CD4-positive, alpha-beta T cell (primary cell): Measurements from ENCODE around the gene ESYT2. TPM values are rescaled to one million over a fixed set of nuclear protein-coding genes. Genes with fewer than 3 reads are reported as not detected.

ENCODE experiments used
- ATAC-seq: fragments of 200-7000 bp; cut with Tn5 transposase; one replicate; pipeline ENCODE4 v1.10.0; 2022; ENCODE audit warnings: mild to moderate bottlenecking; ENCODE audit not compliant: poor library complexity
- CTCF ChIA-PET: fragments of 350-600 bp; sonication (Branson Sonifier 250); formaldehyde crosslinking; loops from one replicate; lab custom pipeline; 2021; ENCODE audit warnings: antibody characterized with exemption, inconsistent platforms; lab: Charles Lee
- POLR2A ChIA-PET: fragments of 350-600 bp; sonication (Branson Sonifier 250); formaldehyde crosslinking; loops from one replicate; lab custom pipeline; 2021; ENCODE audit warnings: antibody characterized with exemption, inconsistent platforms; lab: Charles Lee
- DNase-seq, 14 experiments: peaks; one replicate each; pipeline ENCODE4 v3.0.0-alpha.2; 2013 to 2020; ENCODE audit warnings: mixed read lengths in 2 of 14
- H3K27ac ChIP-seq, 2 donors: one replicate each; pipeline versions ENCODE4 v1.5.1 to v1.7.0; 2013; ENCODE audit warnings: low read length in 2 of 2, low read depth in 1 of 2, mild to moderate bottlenecking in 1 of 2
- H3K27me3 ChIP-seq, 2 experiments: 1 replicate in 1 of 2; 2 replicates in 1 of 2; pipeline versions ENCODE4 v1.6.1 to v1.7.0; 2013; ENCODE audit warnings: low read length in 2 of 2, control low read depth in 1 of 2, mild to moderate bottlenecking in 1 of 2, moderate library complexity in 1 of 2; ENCODE audit not compliant: insufficient read depth in 2 of 2, control insufficient read depth in 1 of 2
- H3K36me3 ChIP-seq: one replicate; pipeline ENCODE4 v1.6.1; 2013; ENCODE audit warnings: low read length, control low read depth; ENCODE audit not compliant: insufficient read depth
- H3K4me1 ChIP-seq: one replicate; pipeline ENCODE4 v1.6.1; 2013; ENCODE audit warnings: low read length, control low read depth; ENCODE audit not compliant: insufficient read depth
- H3K4me3 ChIP-seq: one replicate; pipeline ENCODE4 v1.5.1; 2013; ENCODE audit warnings: mild to moderate bottlenecking, low read length, moderate library complexity
- H3K9me3 ChIP-seq, 2 experiments: 1 replicate in 1 of 2; 2 replicates in 1 of 2; pipeline versions ENCODE4 v1.6.1 to v1.7.0; 2013; ENCODE audit warnings: low read length in 2 of 2, mild to moderate bottlenecking in 2 of 2, control low read depth in 1 of 2, moderate library complexity in 1 of 2; ENCODE audit not compliant: control insufficient read depth in 1 of 2, insufficient read depth in 1 of 2
- H3K27ac Mint-ChIP-seq: one replicate; pipeline ENCODE4 v1.8.0; 2020; ENCODE audit warnings: mixed read lengths
- H3K27me3 Mint-ChIP-seq: one replicate; pipeline ENCODE4 v1.8.0; 2021; ENCODE audit warnings: mixed read lengths
- H3K36me3 Mint-ChIP-seq: one replicate; pipeline ENCODE4 v1.8.0; 2021; ENCODE audit warnings: low read depth, mixed read lengths
- H3K4me1 Mint-ChIP-seq: one replicate; pipeline ENCODE4 v1.8.0; 2021; ENCODE audit warnings: low read depth, mixed read lengths
- H3K4me3 Mint-ChIP-seq: one replicate; pipeline ENCODE4 v1.8.0; 2020; ENCODE audit warnings: mild to moderate bottlenecking, mixed read lengths
- H3K9me3 Mint-ChIP-seq: one replicate; pipeline ENCODE4 v1.8.0; 2020; ENCODE audit warnings: mixed read lengths
- intact Hi-C, 2 experiments: fragments of 100-400 bp; cut with DNase I in 1 of 2; cut with micrococcal nuclease in 1 of 2; formaldehyde crosslinking; loops; one replicate each; pipeline versions ENCODE4 v1.15.1 to v1.9.0; 2023 to 2025; cut with DNase I, micrococcal nuclease
- total RNA-seq, 174 experiments: library from RNA in 2 of 174; stranded (reverse) in 2 of 174; gene quantifications; one replicate each; pipeline ENCODE4 v1.2.3 and lab custom pipeline; 2021 to 2026
- TF ChIP-seq, protein P1 (sequence below): fragments of 200-600 bp; IDR thresholded peaks from one replicate; pipeline ENCODE4 v1.8.0; 2022; ENCODE audit warnings: antibody characterized with exemption, mild to moderate bottlenecking

ESYT2 gene
- total RNA-seq, 2 experiments from 2014 or later = 106 to 112 TPM

- Mint-ChIP-seq H3K27ac (peak overlapping the region; percentile 97), H3K36me3 (peaks cover 81% of the 10 kb centered on the region), H3K27me3 (no peaks in the 10 kb centered on the region), H3K4me1 (peaks cover 93% of the 10 kb centered on the region), H3K4me3 (peak overlapping the region; percentile 76), H3K9me3 (no peaks in the 10 kb centered on the region)
- Histone ChIP-seq H3K27ac (peak overlapping the region in 1 of 2 donors; percentile 23), H3K4me3 (no peak overlapping the region), H3K4me1 (peaks cover 65% of the 10 kb centered on the region), H3K36me3 (peaks cover 45% of the 10 kb centered on the region), H3K27me3 (no peaks in the 10 kb centered on the region), H3K9me3 (no peaks in the 10 kb centered on the region)
- TF ChIP-seq, protein P1, sequence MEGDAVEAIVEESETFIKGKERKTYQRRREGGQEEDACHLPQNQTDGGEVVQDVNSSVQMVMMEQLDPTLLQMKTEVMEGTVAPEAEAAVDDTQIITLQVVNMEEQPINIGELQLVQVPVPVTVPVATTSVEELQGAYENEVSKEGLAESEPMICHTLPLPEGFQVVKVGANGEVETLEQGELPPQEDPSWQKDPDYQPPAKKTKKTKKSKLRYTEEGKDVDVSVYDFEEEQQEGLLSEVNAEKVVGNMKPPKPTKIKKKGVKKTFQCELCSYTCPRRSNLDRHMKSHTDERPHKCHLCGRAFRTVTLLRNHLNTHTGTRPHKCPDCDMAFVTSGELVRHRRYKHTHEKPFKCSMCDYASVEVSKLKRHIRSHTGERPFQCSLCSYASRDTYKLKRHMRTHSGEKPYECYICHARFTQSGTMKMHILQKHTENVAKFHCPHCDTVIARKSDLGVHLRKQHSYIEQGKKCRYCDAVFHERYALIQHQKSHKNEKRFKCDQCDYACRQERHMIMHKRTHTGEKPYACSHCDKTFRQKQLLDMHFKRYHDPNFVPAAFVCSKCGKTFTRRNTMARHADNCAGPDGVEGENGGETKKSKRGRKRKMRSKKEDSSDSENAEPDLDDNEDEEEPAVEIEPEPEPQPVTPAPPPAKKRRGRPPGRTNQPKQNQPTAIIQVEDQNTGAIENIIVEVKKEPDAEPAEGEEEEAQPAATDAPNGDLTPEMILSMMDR = no peak
- ChIA-PET CTCF (interaction anchor here (0.5 to 1.3 kb wide), 2 partner anchors 20 to 54 kb away, joined by 3 read pairs; partner anchors contain the start of gene ESYT2), POLR2A (interaction anchor here (1.1 to 12.1 kb wide), 2 partner anchors 16 to 38 kb away, joined by 3 to 256 read pairs; partner anchors contain the start of gene ESYT2)
- intact Hi-C loops = no loop called here
- DNase-seq = peak in 4 of 14 experiments; percentile 26 to 60 (median 56)
- no peak for ATAC-seq
Measured at GRCh38 chr7:158809596-158809995, 19.7 kb downstream of the ESYT2 start.

DNA sequence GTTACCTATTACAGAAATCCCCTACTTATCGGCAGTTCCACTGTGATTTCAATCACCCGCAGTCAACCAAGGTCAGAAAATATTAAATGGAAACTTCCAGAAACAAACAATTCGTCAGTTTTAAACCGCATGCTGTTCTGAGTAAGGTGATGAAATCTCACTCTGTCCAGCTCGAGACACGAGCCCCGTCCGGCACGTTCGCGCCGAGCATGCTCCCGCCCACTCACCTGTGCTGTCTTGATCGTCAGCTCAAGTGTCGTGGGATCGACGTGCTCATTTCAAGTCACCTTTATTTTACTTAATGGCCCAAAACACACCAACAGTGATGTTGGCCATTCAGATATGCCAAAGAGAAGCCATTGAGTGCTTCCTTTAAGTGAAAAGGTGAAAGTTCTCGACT, 21.2 kb downstream of the ESYT2 start:
- no peak for ATAC-seq
- Histone ChIP-seq H3K4me1 (peaks cover 64% of the 10 kb centered on the region), H3K27ac (no peak overlapping the region), H3K36me3 (peaks cover 47% of the 10 kb centered on the region), H3K27me3 (no peaks in the 10 kb centered on the region), H3K4me3 (no peak overlapping the region), H3K9me3 (peaks cover 0 to 9% of the 10 kb centered on the region in 2 experiments)
- Mint-ChIP-seq H3K36me3 (peaks cover 87% of the 10 kb centered on the region), H3K9me3 (no peaks in the 10 kb centered on the region), H3K27ac (peak overlapping the region; percentile 97), H3K4me1 (peaks cover 87% of the 10 kb centered on the region), H3K27me3 (no peaks in the 10 kb centered on the region), H3K4me3 (peak overlapping the region; percentile 11)
- intact Hi-C loops = no loop called here
- ChIA-PET POLR2A (interaction anchor here (1.1 kb wide), 1 partner anchor 21 kb away, joined by 4 read pairs; no protein-coding TSS in a partner anchor), CTCF (interaction anchor here (1.2 kb wide), 1 partner anchor 21 kb away, joined by 3 read pairs; no protein-coding TSS in a partner anchor)
- DNase-seq = no peak
- TF ChIP-seq, protein P1 = no peak

GRCh38 chr7:158805937-158806336, 23.4 kb downstream of the ESYT2 start:
- Histone ChIP-seq H3K4me1 (peaks cover 55% of the 10 kb centered on the region), H3K9me3 (peaks cover 0 to 9% of the 10 kb centered on the region in 2 experiments), H3K36me3 (peaks cover 49% of the 10 kb centered on the region), H3K27ac (no peak overlapping the region), H3K27me3 (no peaks in the 10 kb centered on the region), H3K4me3 (no peak overlapping the region)
- ATAC-seq (no peak), DNase-seq (no peak)
- H3K4me1 Mint-ChIP-seq = peaks cover 87% of the 10 kb centered on the region
- ChIA-PET CTCF (no interaction called here), POLR2A (interaction anchor here (1.0 kb wide), 1 partner anchor 27 kb away, joined by 3 read pairs; no protein-coding TSS in a partner anchor)
- intact Hi-C loops = no loop called here
- TF ChIP-seq, protein P1 = no peak
- peak overlapping the region; percentile 69 for H3K27ac Mint-ChIP-seq
- H3K36me3 Mint-ChIP-seq = peaks cover 86% of the 10 kb centered on the region
- no peaks in the 10 kb centered on the region for H3K27me3 Mint-ChIP-seq
- no peaks in the 10 kb centered on the region for H3K9me3 Mint-ChIP-seq
- no peak overlapping the region for H3K4me3 Mint-ChIP-seq
